Measurements from ENCODE around the gene RIPPLY1. TPM values are rescaled to one million over a fixed set of nuclear protein-coding genes. Genes with fewer than 3 reads are reported as not detected.

The RIPPLY1 gene
- polyA plus RNA-seq, 1 experiment, result 0.06 TPM

- ChIA-PET CTCF (interaction anchor here (0.7 to 2.5 kb wide), 4 partner anchors 26 to 61 kb away, joined by 3 to 11 read pairs (median 4); no protein-coding TSS in a partner anchor), POLR2A (no interaction called here)
- Histone ChIP-seq H3K4me3 (ENCODE audit: low read depth, low read length) (no peak overlapping the region), H3K27me3 (ENCODE audit: control insufficient read depth, insufficient read depth, low read length) (no peaks in the 10 kb centered on the region), H3K36me3 (ENCODE audit: control insufficient read depth, insufficient read depth, low read length) (no peaks in the 10 kb centered on the region)
- no peak for DNase-seq (ENCODE audit: low read depth)
- no peak for TF ChIP-seq CTCF (IDR thresholded peaks at IDR 0.05; ENCODE audit: insufficient read depth, low read depth, low read length)
Observed at GRCh38 chrX:106899276-106899675, 3.9 kb downstream of the RIPPLY1 start.

- Histone ChIP-seq H3K27me3 (ENCODE audit: control insufficient read depth, insufficient read depth, low read length) (no peaks in the 10 kb centered on the region), H3K4me3 (ENCODE audit: low read depth, low read length) (no peak overlapping the region), H3K36me3 (ENCODE audit: control insufficient read depth, insufficient read depth, low read length) (no peaks in the 10 kb centered on the region)
- ChIA-PET CTCF (interaction anchor here (0.7 to 2.5 kb wide), 8 partner anchors 10 to 61 kb away, joined by 3 to 11 read pairs (median 4); no protein-coding TSS in a partner anchor), POLR2A (no interaction called here)
- peak; percentile 31; the same call in 1 of the 2 replicates for TF ChIP-seq CTCF (IDR thresholded peaks at IDR 0.05; ENCODE audit: insufficient read depth, low read depth, low read length)
- no peak for DNase-seq (ENCODE audit: low read depth)
Observed at GRCh38 chrX:106898462-106898861, 4.7 kb downstream of the RIPPLY1 start.

- ChIA-PET POLR2A (no interaction called here), CTCF (interaction anchor here (1.2 to 2.5 kb wide), 3 partner anchors 30 to 63 kb away, joined by 3 to 11 read pairs (median 8); no protein-coding TSS in a partner anchor)
- H3K27me3 ChIP-seq (ENCODE audit: control insufficient read depth, insufficient read depth, low read length), result no peaks in the 10 kb centered on the region
Observed at GRCh38 chrX:106897259-106897658, 5.9 kb downstream of the RIPPLY1 start.

GRCh38 chrX:106894978-106895452 is 8.1 kb downstream of the RIPPLY1 start:
- H3K4me3 ChIP-seq (ENCODE audit: low read depth, low read length), result no peak overlapping the region
- ChIA-PET CTCF (interaction anchor here (0.6 to 1.9 kb wide), 17 partner anchors 10 to 533 kb away, joined by 3 to 13 read pairs (median 4); partner anchors contain the start of gene RIPPLY1), POLR2A (no interaction called here)
- no peak for TF ChIP-seq CTCF (IDR thresholded peaks at IDR 0.05; ENCODE audit: insufficient read depth, low read depth, low read length)
- no peaks in the 10 kb centered on the region for H3K27me3 ChIP-seq (ENCODE audit: control insufficient read depth, insufficient read depth, low read length)
- DNase-seq (ENCODE audit: low read depth), result no peak
- no peaks in the 10 kb centered on the region for H3K36me3 ChIP-seq (ENCODE audit: control insufficient read depth, insufficient read depth, low read length)

More at GRCh38 chrX:106897259-106897658, 5.9 kb downstream of the RIPPLY1 start:
- H3K4me3 ChIP-seq (ENCODE audit: low read depth, low read length), result no peak overlapping the region
- TF ChIP-seq CTCF (IDR thresholded peaks at IDR 0.05; ENCODE audit: insufficient read depth, low read depth, low read length), result no peak
- no peaks in the 10 kb centered on the region for H3K36me3 ChIP-seq (ENCODE audit: control insufficient read depth, insufficient read depth, low read length)
- DNase-seq (ENCODE audit: low read depth), result no peak

- Histone ChIP-seq H3K4me3 (ENCODE audit: low read depth, low read length) (no peak overlapping the region), H3K27me3 (ENCODE audit: control insufficient read depth, insufficient read depth, low read length) (no peaks in the 10 kb centered on the region), H3K36me3 (ENCODE audit: control insufficient read depth, insufficient read depth, low read length) (no peaks in the 10 kb centered on the region)
- DNase-seq (ENCODE audit: low read depth), result no peak
- CTCF ChIA-PET, result interaction anchor here (0.6 to 2.0 kb wide), 19 partner anchors 10 to 823 kb away, joined by 3 to 13 read pairs (median 4); partner anchors contain the start of gene RIPPLY1
- POLR2A ChIA-PET, result no interaction called here
- TF ChIP-seq CTCF (IDR thresholded peaks at IDR 0.05; ENCODE audit: insufficient read depth, low read depth, low read length), result peak; percentile 79
Observed at GRCh38 chrX:106894392-106894909, 8.7 kb downstream of the RIPPLY1 start.
